Tibial nerve (tissue), 3 donors: Measurements from ENCODE around the gene HOXA5.

Source experiments
- POLR2A ChIP-seq, 2 donors: fragments of 450-650 bp; IDR thresholded peaks; one replicate each; pipeline ENCODE4 v1.6.1; 2017; ENCODE audit warnings: antibody characterized with exemption in 2 of 2, mild to moderate bottlenecking in 2 of 2, moderate library complexity in 2 of 2
- TF ChIP-seq, protein P1 (sequence below), 5 experiments: fragments of 200-600 bp in 3 of 5; fragments of 450-650 bp in 2 of 5; sonication (generic) in 3 of 5; IDR thresholded peaks; one replicate each; pipeline ENCODE4 v1.5.1; 2016 to 2019; ENCODE audit warnings: antibody characterized with exemption in 5 of 5, mild to moderate bottlenecking in 3 of 5, moderate library complexity in 2 of 5

DNA sequence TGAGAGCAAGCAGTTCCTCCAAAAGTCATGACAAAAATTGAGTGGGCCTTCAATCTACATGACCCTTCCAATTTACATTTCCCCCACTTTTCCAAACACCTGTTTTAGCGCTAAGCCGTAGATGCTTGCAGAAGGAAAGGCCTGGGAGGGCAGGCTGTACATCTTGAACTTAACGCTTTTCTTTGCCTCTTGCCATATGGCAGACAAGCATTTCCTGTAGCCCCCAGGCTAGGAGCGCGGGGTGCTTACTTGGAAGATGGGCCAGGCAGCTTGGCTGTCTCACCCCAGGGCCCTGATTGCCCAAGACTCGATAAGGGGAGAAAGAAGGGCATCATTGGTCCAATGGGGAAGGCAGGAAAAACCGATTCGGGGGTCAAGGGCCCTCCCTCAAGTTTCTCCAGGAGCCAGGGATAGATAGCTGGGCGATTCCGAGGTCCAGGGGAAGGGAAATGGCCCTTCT, 28.9 kb upstream of the HOXA5 start:
- TF ChIP-seq POLR2A (IDR thresholded peaks at IDR 0.05), result no peak
- TF ChIP-seq, protein P1, sequence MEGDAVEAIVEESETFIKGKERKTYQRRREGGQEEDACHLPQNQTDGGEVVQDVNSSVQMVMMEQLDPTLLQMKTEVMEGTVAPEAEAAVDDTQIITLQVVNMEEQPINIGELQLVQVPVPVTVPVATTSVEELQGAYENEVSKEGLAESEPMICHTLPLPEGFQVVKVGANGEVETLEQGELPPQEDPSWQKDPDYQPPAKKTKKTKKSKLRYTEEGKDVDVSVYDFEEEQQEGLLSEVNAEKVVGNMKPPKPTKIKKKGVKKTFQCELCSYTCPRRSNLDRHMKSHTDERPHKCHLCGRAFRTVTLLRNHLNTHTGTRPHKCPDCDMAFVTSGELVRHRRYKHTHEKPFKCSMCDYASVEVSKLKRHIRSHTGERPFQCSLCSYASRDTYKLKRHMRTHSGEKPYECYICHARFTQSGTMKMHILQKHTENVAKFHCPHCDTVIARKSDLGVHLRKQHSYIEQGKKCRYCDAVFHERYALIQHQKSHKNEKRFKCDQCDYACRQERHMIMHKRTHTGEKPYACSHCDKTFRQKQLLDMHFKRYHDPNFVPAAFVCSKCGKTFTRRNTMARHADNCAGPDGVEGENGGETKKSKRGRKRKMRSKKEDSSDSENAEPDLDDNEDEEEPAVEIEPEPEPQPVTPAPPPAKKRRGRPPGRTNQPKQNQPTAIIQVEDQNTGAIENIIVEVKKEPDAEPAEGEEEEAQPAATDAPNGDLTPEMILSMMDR (IDR thresholded peaks at IDR 0.05), result no peak
